Astrocyte (in vitro differentiated cells and primary cell): ENCODE data around the gene AMIGO3. TPM values are rescaled to one million over a fixed set of nuclear protein-coding genes. Genes with fewer than 3 reads are reported as not detected.
A peak's percentile ranks its signal among the peaks of the same experiment; 100 is the strongest.

Experiments
- DNase-seq: peaks from one replicate; pipeline ENCODE4 v3.0.0-alpha.2; 2010; ENCODE audit warnings: low read depth
- FAIRE-seq: peaks from 2 replicates; lab custom pipeline; 2011; peaks lifted over from hg19 to GRCh38; lab: Jason Lieb, UNC
- H2AFZ ChIP-seq: 2 replicates; pipeline ENCODE4 v1.6.0; 2012; ENCODE audit warnings: low read depth, low read length, inconsistent platforms
- H3K27ac ChIP-seq: 2 replicates; pipeline ENCODE4 v1.5.1; 2011; ENCODE audit warnings: low read depth, low read length, inconsistent platforms
- H3K27me3 ChIP-seq: 2 replicates; pipeline ENCODE4 v1.6.0; 2011; ENCODE audit warnings: low read length, inconsistent platforms; ENCODE audit not compliant: insufficient read depth
- H3K36me3 ChIP-seq: 2 replicates; pipeline ENCODE4 v1.5.1; 2011; ENCODE audit warnings: low read length, inconsistent platforms; ENCODE audit not compliant: insufficient read depth
- H3K4me1 ChIP-seq: 2 replicates; pipeline ENCODE4 v1.5.1; 2011; ENCODE audit warnings: low read length, inconsistent platforms; ENCODE audit not compliant: insufficient read depth
- H3K4me2 ChIP-seq: 2 replicates; pipeline ENCODE4 v1.6.0; 2012; ENCODE audit warnings: low read length, inconsistent platforms
- H3K4me3 ChIP-seq: 2 replicates; pipeline ENCODE4 v1.5.1; 2011; ENCODE audit warnings: low read depth, mild to moderate bottlenecking, low read length, inconsistent platforms; ENCODE audit not compliant: insufficient read depth
- H3K79me2 ChIP-seq: 2 replicates; pipeline ENCODE4 v1.6.0; 2012; ENCODE audit warnings: mild to moderate bottlenecking, low read length, inconsistent platforms; ENCODE audit not compliant: insufficient read depth
- H3K9ac ChIP-seq: 2 replicates; pipeline ENCODE4 v1.6.0; 2012; ENCODE audit warnings: mild to moderate bottlenecking, low read length, inconsistent platforms
- H3K9me3 ChIP-seq: 2 replicates; pipeline ENCODE4 v1.5.1; 2012; ENCODE audit warnings: low read depth, mild to moderate bottlenecking, low read length, inconsistent platforms; ENCODE audit not compliant: insufficient read depth
- H4K20me1 ChIP-seq: 2 replicates; pipeline ENCODE4 v1.6.0; 2012; ENCODE audit warnings: low read length, inconsistent platforms; ENCODE audit not compliant: insufficient read depth
- H3K27ac Mint-ChIP-seq: one replicate; pipeline ENCODE4 v1.8.0; 2021; ENCODE audit warnings: mild to moderate bottlenecking, mixed read lengths; ENCODE audit not compliant: unreplicated experiment
- H3K27me3 Mint-ChIP-seq: one replicate; pipeline ENCODE4 v1.8.0; 2021; ENCODE audit warnings: low read depth, mixed read lengths; ENCODE audit not compliant: unreplicated experiment
- H3K36me3 Mint-ChIP-seq: one replicate; pipeline ENCODE4 v1.8.0; 2021; ENCODE audit warnings: low read depth, mixed read lengths; ENCODE audit not compliant: unreplicated experiment
- H3K4me1 Mint-ChIP-seq: one replicate; pipeline ENCODE4 v1.8.0; 2021; ENCODE audit warnings: low read depth, mixed read lengths; ENCODE audit not compliant: unreplicated experiment
- H3K4me3 Mint-ChIP-seq: one replicate; pipeline ENCODE4 v1.8.0; 2021; ENCODE audit warnings: mild to moderate bottlenecking, moderate library complexity, mixed read lengths; ENCODE audit not compliant: unreplicated experiment
- H3K9me3 Mint-ChIP-seq: one replicate; pipeline ENCODE4 v1.8.0; 2021; ENCODE audit warnings: mild to moderate bottlenecking, mixed read lengths; ENCODE audit not compliant: unreplicated experiment
- CTCF ChIP-seq: IDR thresholded peaks from 2 replicates; pipeline ENCODE4 v1.5.1; 2011; ENCODE audit warnings: low read depth, mild to moderate bottlenecking, inconsistent platforms, low read length, moderate library complexity; ENCODE audit not compliant: insufficient read depth
- EZH2 ChIP-seq: IDR thresholded peaks from 2 replicates; pipeline ENCODE4 v1.6.1; 2012; ENCODE audit warnings: mild to moderate bottlenecking, low read length, inconsistent platforms; ENCODE audit not compliant: insufficient read depth
- total RNA-seq: library from RNA; stranded (reverse); gene quantifications from 2 replicates; pipeline ENCODE4 v1.2.1, GENCODE V29; 2021

AMIGO3 gene
- total RNA-seq, 1 donor from 2014 or later = 0.16 TPM

- no peak overlapping the region for H3K4me3 Mint-ChIP-seq
- H3K9ac ChIP-seq = no peak overlapping the region
- no peak overlapping the region for H2AFZ ChIP-seq
- peaks cover 27% of the 10 kb centered on the region for H3K4me1 Mint-ChIP-seq
- H3K27ac Mint-ChIP-seq = no peak overlapping the region
- no peak overlapping the region for H3K4me2 ChIP-seq
- no peaks in the 10 kb centered on the region for H3K9me3 ChIP-seq
- H3K27me3 Mint-ChIP-seq = no peaks in the 10 kb centered on the region
- no peak overlapping the region for H3K4me3 ChIP-seq
- H3K9me3 Mint-ChIP-seq = no peaks in the 10 kb centered on the region
- peaks cover 10% of the 10 kb centered on the region for H3K36me3 Mint-ChIP-seq
- H3K79me2 ChIP-seq = peaks cover 56% of the 10 kb centered on the region
- H3K27me3 ChIP-seq = no peaks in the 10 kb centered on the region
- DNase-seq = peak; percentile 85
- peak overlapping the region; percentile 28 for H3K27ac ChIP-seq
- TF ChIP-seq CTCF (no peak), EZH2 (no peak)
- H4K20me1 ChIP-seq = peaks cover 16% of the 10 kb centered on the region
- H3K4me1 ChIP-seq = peaks cover 21% of the 10 kb centered on the region
- peak; percentile 20 for FAIRE-seq
- no peaks in the 10 kb centered on the region for H3K36me3 ChIP-seq
Measured at GRCh38 chr3:49745986-49746385, 26.5 kb upstream of the AMIGO3 start.

DNA sequence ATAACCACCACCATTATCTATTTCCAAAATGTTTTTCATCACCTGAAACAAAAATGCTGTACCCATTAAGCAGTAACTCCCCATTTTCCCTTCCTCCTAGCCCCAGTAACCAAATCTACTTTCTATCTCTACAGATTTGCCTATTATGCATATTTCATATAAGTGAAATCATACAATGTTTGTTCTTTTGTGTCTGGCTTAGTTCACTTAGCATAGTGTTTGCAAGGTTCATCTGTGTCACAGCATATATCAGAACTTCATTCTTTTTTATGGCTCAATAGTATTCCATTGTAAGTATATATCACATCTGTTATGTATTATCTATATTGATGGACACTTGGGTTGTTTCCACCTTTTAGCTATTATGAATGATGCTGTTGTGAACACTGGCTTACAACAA lies 20.9 kb upstream of the AMIGO3 start:
- Mint-ChIP-seq H3K4me3 (no peak overlapping the region), H3K9me3 (no peaks in the 10 kb centered on the region), H3K4me1 (peaks cover 4% of the 10 kb centered on the region), H3K36me3 (peaks cover 17% of the 10 kb centered on the region), H3K27ac (no peak overlapping the region), H3K27me3 (no peaks in the 10 kb centered on the region)
- no peak overlapping the region for H2AFZ ChIP-seq
- H3K27me3 ChIP-seq = no peaks in the 10 kb centered on the region
- no peak overlapping the region for H3K27ac ChIP-seq
- no peak overlapping the region for H3K4me2 ChIP-seq
- no peak overlapping the region for H3K4me3 ChIP-seq
- H3K9ac ChIP-seq = no peak overlapping the region
- H3K4me1 ChIP-seq = no peaks in the 10 kb centered on the region
- no peak for TF ChIP-seq CTCF
- no peak for TF ChIP-seq EZH2
- DNase-seq (no peak), FAIRE-seq (no peak)
- peaks cover 26% of the 10 kb centered on the region for H3K79me2 ChIP-seq
- peaks cover 6% of the 10 kb centered on the region for H3K36me3 ChIP-seq
- H4K20me1 ChIP-seq = peaks cover 4% of the 10 kb centered on the region
- no peaks in the 10 kb centered on the region for H3K9me3 ChIP-seq

- Histone ChIP-seq H3K79me2 (peaks cover 19% of the 10 kb centered on the region), H3K27me3 (no peaks in the 10 kb centered on the region), H3K9me3 (no peaks in the 10 kb centered on the region), H3K9ac (no peak overlapping the region), H3K4me1 (no peaks in the 10 kb centered on the region), H3K4me2 (no peak overlapping the region), H3K4me3 (no peak overlapping the region), H2AFZ (no peak overlapping the region), H4K20me1 (peaks cover 4% of the 10 kb centered on the region), H3K36me3 (peaks cover 13% of the 10 kb centered on the region), H3K27ac (no peak overlapping the region)
- Mint-ChIP-seq H3K36me3 (peaks cover 25% of the 10 kb centered on the region), H3K27ac (no peak overlapping the region), H3K9me3 (no peaks in the 10 kb centered on the region), H3K4me1 (no peaks in the 10 kb centered on the region), H3K27me3 (no peaks in the 10 kb centered on the region), H3K4me3 (no peak overlapping the region)
- no peak for FAIRE-seq
- DNase-seq = no peak
- no peak for TF ChIP-seq EZH2
- no peak for TF ChIP-seq CTCF
Measured at GRCh38 chr3:49738067-49738713, 18.7 kb upstream of the AMIGO3 start.
